22Rv1 (cell line): ENCODE measurements around the gene NEUROG1.

Experiments used
- CTCF ChIP-seq: fragments of 450-650 bp; IDR thresholded peaks from 2 replicates; pipeline ENCODE4 v1.5.1; 2017; ENCODE audit warnings: mild to moderate bottlenecking
- ZFX ChIP-seq: fragments of 450-650 bp; IDR thresholded peaks from 2 replicates; pipeline ENCODE4 v1.6.1; 2017; ENCODE audit warnings: antibody characterized with exemption, borderline replicate concordance

- TF ChIP-seq CTCF = no peak
- no peak for TF ChIP-seq ZFX
These were observed 46.9 kb downstream of the NEUROG1 start for GRCh38 chr5:135488727-135489465.
